Skeletal muscle satellite cell (primary cell): Measurements from ENCODE around the gene ZNF316.
A peak's percentile ranks its signal among the peaks of the same experiment; 100 is the strongest.

ENCODE experiments used
- H3K27me3 ChIP-seq: 2 replicates; pipeline ENCODE4 v1.7.0; 2013; ENCODE audit warnings: low read length; ENCODE audit not compliant: control insufficient read depth, insufficient read depth
- H3K36me3 ChIP-seq: 2 replicates; pipeline ENCODE4 v1.7.0; 2013; ENCODE audit warnings: mild to moderate bottlenecking, control low read depth, low read length; ENCODE audit not compliant: insufficient read depth
- H3K4me1 ChIP-seq: 2 replicates; pipeline ENCODE4 v1.7.0; 2013; ENCODE audit warnings: low read length; ENCODE audit not compliant: control insufficient read depth, insufficient read depth
- H3K4me2 ChIP-seq: 2 replicates; pipeline ENCODE4 v1.7.0; 2013; ENCODE audit warnings: mild to moderate bottlenecking, low read length
- H3K4me3 ChIP-seq: 2 replicates; pipeline ENCODE4 v1.7.0; 2013; ENCODE audit warnings: low read length
- H3K9ac ChIP-seq: 2 replicates; pipeline ENCODE4 v1.7.0; 2013; ENCODE audit warnings: mild to moderate bottlenecking, low read depth, low read length, moderate library complexity
- H3K9me3 ChIP-seq: replicated peaks from 2 replicates; pipeline ENCODE4 v1.7.0; 2013; ENCODE audit warnings: mild to moderate bottlenecking, control low read depth, low read length

The ZNF316 gene

GRCh38 chr7:6608794-6609193, 28.3 kb upstream of the ZNF316 start:
- Histone ChIP-seq H3K9me3 (no peaks in the 10 kb centered on the region), H3K9ac (no peak overlapping the region), H3K4me3 (no peak overlapping the region), H3K4me2 (no peak overlapping the region), H3K27me3 (peaks cover 5% of the 10 kb centered on the region), H3K36me3 (peaks cover 13% of the 10 kb centered on the region), H3K4me1 (no peaks in the 10 kb centered on the region)

GRCh38 chr7:6612819-6613218, 24.3 kb upstream of the ZNF316 start:
- H3K4me2 ChIP-seq = no peak overlapping the region
- H3K9ac ChIP-seq = no peak overlapping the region
- peaks cover 3% of the 10 kb centered on the region for H3K4me1 ChIP-seq
- peaks cover 28% of the 10 kb centered on the region for H3K27me3 ChIP-seq
- H3K9me3 ChIP-seq = no peaks in the 10 kb centered on the region
- H3K36me3 ChIP-seq = peaks cover 6% of the 10 kb centered on the region
- no peak overlapping the region for H3K4me3 ChIP-seq

GRCh38 chr7:6613706-6614105, 23.4 kb upstream of the ZNF316 start:
- H3K36me3 ChIP-seq = no peaks in the 10 kb centered on the region
- peaks cover 28% of the 10 kb centered on the region for H3K27me3 ChIP-seq
- no peak overlapping the region for H3K4me2 ChIP-seq
- H3K4me3 ChIP-seq = no peak overlapping the region
- H3K9ac ChIP-seq = no peak overlapping the region
- peaks cover 3% of the 10 kb centered on the region for H3K4me1 ChIP-seq
- no peaks in the 10 kb centered on the region for H3K9me3 ChIP-seq

DNA sequence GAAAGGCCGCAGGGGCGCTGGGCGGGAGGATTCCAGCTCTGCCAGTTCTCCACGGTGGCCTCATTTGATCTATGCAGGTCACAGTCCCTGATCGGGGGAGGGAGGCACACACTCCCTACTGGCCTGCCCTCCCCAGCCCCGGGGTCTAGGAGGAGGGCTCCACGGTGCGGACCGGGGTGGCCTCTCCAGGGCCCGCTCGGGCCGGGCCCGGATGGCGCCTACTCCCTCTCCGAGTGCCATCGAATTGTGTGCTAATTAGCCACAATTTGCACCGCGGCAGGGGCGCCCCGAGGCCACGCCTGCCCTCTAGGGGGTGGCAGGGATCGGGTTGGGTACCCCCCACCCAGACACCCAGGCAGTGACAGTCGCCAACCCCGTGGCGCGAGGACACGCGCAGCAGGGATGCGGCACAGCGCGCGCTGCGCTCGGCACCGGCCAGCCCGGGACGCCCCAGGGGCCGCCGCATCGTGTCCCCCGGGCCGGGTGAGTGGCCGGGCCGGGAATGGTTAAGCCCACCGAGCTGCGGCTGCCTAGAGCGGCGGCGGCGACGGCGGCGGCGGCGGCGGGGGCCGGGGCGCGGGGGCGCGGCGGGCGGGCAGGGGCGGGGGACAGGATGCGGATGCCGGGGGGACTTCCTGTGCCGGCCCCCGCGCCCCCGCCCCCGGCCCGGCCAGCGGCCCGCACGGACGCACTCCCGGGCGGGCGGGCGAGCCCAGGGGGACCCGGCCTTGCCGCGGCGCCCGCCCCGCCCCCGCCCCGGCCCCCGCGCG, 22.0 kb upstream of the ZNF316 start, which contains the start of gene ZNF853:
Gene ZNF853, plus strand, starts transcription at position 658 of the 770 bp plus-strand sequence. CDS start 565 bp downstream, outside the sequence.
- Histone ChIP-seq H3K4me3 (peak within 1 kb of the TSS; percentile 64), H3K4me1 (peaks cover 3% of the 10 kb centered on the region), H3K9me3 (no peaks in the 10 kb centered on the region), H3K36me3 (no peaks in the 10 kb centered on the region), H3K27me3 (peaks cover 33% of the 10 kb centered on the region), H3K4me2 (peak within 1 kb of the TSS; percentile 80), H3K9ac (peak within 1 kb of the TSS; percentile 30)

DNA sequence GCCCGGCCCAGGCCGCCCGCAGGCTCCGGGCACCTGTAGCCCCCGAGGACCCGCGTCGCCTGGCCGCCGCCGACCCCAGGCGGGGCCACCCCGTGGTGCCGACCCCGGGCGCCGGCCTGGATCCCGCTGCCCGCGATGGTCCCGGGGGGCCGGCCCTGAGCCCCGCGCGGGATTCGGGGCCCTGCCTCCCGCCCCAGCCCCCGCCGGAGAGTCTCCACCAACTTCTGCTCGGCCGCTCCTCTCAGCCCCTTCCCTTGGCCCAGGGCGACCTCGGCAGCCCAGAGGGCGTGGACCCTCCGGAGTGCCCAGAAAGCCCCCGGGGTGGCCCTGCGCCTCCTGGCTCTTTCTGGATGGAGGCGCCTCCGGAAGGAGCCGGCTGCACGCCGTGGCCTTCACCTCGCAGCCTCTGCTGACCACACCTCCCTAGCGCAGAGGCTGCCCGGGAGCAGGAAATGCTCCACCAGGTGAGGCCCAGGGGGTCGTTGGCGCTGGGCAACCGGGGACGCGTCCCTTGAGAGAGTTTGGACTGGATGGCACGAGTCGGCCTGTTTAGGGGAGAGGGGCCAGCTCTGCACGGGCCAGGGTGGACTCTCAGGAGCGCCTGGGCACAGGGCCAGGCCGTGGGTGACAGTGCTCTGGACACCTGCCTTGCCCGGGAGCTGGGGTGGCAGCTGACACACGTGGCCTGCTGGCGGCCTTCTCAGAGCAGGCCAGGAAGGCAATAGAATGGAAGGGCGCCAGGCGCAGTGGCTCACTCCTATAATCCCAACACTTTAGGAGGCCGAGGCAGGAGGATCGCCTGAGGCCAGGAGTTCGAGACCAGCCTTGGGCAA, 21.2 kb upstream of the ZNF316 start:
- peak overlapping the region; percentile 80 for H3K4me2 ChIP-seq
- peak overlapping the region; percentile 64 for H3K4me3 ChIP-seq
- peaks cover 3% of the 10 kb centered on the region for H3K4me1 ChIP-seq
- no peaks in the 10 kb centered on the region for H3K9me3 ChIP-seq
- H3K27me3 ChIP-seq = peaks cover 33% of the 10 kb centered on the region
- peak overlapping the region; percentile 30 for H3K9ac ChIP-seq
- no peaks in the 10 kb centered on the region for H3K36me3 ChIP-seq

DNA sequence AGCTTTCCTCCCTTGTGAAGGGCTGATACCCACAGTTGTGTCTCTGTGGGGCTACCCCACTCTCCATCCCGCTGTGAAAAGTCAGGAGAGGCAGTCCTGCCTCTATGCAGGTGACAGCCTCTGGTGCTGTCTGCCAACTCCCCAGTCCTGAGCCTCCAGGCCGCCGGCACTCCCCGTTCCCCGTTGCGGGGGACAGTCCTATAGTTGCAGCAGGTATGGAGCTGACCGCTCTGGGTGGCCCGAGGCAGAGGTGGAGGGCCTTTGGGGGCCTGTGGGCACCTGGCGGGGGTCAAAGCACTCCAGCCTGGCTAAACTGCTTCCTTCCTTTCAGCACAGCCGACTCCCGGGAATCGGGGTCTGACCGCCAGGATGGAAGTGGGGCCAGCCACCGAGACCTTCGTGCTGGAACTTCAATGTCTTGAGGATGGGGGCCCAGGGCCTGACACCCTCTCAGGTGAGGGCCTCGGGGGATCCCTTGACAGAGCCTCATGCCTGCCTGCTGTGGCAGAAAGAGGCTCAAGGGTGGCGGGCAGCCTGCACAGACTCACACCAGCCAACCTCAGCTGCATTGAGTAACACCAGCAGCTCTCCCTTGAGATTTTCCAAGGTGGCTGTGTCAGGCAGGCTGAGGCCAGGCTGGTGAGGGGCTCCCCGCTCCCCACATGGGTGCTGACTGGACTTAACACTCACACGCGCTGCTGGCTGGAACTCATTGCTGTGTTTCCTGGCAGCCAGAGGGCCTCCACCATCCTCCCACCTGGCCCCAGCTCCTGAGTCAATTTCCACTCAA, 20.1 kb upstream of the ZNF316 start:
- H3K27me3 ChIP-seq = peaks cover 33% of the 10 kb centered on the region

GRCh38 chr7:6618621-6619020, 18.5 kb upstream of the ZNF316 start:
- Histone ChIP-seq H3K27me3 (peaks cover 30% of the 10 kb centered on the region), H3K4me1 (peaks cover 3% of the 10 kb centered on the region), H3K4me3 (no peak overlapping the region), H3K4me2 (no peak overlapping the region), H3K9ac (no peak overlapping the region), H3K36me3 (no peaks in the 10 kb centered on the region), H3K9me3 (no peaks in the 10 kb centered on the region)

More for the DNA sequence above, 20.1 kb upstream of the ZNF316 start:
- Histone ChIP-seq H3K4me1 (peaks cover 3% of the 10 kb centered on the region), H3K36me3 (no peaks in the 10 kb centered on the region), H3K9ac (no peak overlapping the region), H3K4me3 (no peak overlapping the region), H3K9me3 (no peaks in the 10 kb centered on the region), H3K4me2 (no peak overlapping the region)

GRCh38 chr7:6619961-6620360, 17.2 kb upstream of the ZNF316 start:
- H3K9ac ChIP-seq = no peak overlapping the region
- no peak overlapping the region for H3K4me2 ChIP-seq
- H3K9me3 ChIP-seq = no peaks in the 10 kb centered on the region
- H3K4me3 ChIP-seq = no peak overlapping the region
- peaks cover 17% of the 10 kb centered on the region for H3K27me3 ChIP-seq
- peaks cover 2% of the 10 kb centered on the region for H3K4me1 ChIP-seq
- H3K36me3 ChIP-seq = no peaks in the 10 kb centered on the region

- Histone ChIP-seq H3K27me3 (peaks cover 12% of the 10 kb centered on the region), H3K4me3 (no peak overlapping the region), H3K9me3 (no peaks in the 10 kb centered on the region), H3K9ac (no peak overlapping the region), H3K4me2 (no peak overlapping the region), H3K4me1 (no peaks in the 10 kb centered on the region), H3K36me3 (no peaks in the 10 kb centered on the region)
Observed at GRCh38 chr7:6621195-6622133, 15.7 kb upstream of the ZNF316 start.

GRCh38 chr7:6622134-6622710, 14.9 kb upstream of the ZNF316 start:
- H3K36me3 ChIP-seq = no peaks in the 10 kb centered on the region
- H3K4me3 ChIP-seq = no peak overlapping the region
- H3K27me3 ChIP-seq = peaks cover 11% of the 10 kb centered on the region
- no peaks in the 10 kb centered on the region for H3K9me3 ChIP-seq
- H3K4me1 ChIP-seq = no peaks in the 10 kb centered on the region
- no peak overlapping the region for H3K4me2 ChIP-seq
- no peak overlapping the region for H3K9ac ChIP-seq
